Measurements from ENCODE around the gene TINCR.

DNA sequence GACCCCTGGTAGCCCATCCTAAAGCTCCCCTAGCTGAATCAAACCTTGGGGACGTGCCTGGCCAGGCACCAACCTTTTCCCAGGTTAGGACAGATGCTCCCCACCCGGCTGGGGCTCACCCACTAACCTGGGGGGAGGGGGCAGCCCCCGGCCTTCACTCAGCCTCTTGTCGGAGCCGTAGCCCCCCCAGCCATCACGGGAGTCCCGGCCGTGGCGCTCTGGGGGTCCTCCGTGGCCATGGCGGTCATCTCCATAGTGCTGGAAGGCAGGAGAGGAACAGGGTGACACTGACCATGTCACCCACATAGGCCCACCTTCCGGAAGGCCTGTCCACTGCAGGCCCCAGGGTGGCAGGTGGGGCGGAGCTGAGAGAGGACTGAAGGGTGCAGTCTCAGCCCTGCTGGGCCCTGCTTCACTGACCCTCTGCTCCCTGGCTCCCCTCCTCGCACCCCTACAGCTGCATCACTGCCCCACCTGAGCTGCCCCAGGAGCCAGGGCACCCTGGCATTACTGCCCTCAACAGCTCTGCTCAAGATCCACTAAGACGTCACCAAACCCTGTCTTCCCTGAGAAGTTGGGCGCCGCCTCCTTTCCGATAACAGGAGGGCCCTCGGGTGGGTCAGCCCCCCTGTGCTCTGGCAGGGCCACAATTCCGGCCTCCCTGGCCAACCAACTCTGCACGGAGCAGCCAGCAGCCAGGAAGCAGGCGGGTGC lies 22.6 kb upstream of the TINCR start:
- TF ChIP-seq, protein P1, sequence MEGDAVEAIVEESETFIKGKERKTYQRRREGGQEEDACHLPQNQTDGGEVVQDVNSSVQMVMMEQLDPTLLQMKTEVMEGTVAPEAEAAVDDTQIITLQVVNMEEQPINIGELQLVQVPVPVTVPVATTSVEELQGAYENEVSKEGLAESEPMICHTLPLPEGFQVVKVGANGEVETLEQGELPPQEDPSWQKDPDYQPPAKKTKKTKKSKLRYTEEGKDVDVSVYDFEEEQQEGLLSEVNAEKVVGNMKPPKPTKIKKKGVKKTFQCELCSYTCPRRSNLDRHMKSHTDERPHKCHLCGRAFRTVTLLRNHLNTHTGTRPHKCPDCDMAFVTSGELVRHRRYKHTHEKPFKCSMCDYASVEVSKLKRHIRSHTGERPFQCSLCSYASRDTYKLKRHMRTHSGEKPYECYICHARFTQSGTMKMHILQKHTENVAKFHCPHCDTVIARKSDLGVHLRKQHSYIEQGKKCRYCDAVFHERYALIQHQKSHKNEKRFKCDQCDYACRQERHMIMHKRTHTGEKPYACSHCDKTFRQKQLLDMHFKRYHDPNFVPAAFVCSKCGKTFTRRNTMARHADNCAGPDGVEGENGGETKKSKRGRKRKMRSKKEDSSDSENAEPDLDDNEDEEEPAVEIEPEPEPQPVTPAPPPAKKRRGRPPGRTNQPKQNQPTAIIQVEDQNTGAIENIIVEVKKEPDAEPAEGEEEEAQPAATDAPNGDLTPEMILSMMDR (conservative IDR thresholded peaks at IDR 0.05; ENCODE audit: low read length): no peak
- TF ChIP-seq EZH2phosphoT487 (IDR thresholded peaks at IDR 0.05; ENCODE audit: borderline replicate concordance, low read depth, low read length): no peak

All from OCI-LY7 (cell line).